Calu3 (cell line): ENCODE results near the gene PPIB. TPM values are rescaled to one million over a fixed set of nuclear protein-coding genes. Genes with fewer than 3 reads are reported as not detected.

Experiments used
- BruUV-seq: library from RNA; stranded (reverse); fragments of 400-500 nt; replicated peaks from 2 replicates; lab custom pipeline; 2021; lab: Mats Ljungman, UMichigan
- CTCF ChIA-PET: fragments of 300-600 bp; sonication (Branson Sonifier 250); formaldehyde crosslinking; loops from one replicate; lab custom pipeline; 2022; ENCODE audit warnings: antibody characterized with exemption; lab: Charles Lee
- DNase-seq: peaks from one replicate; pipeline ENCODE4 v3.0.0; 2022
- H3K27ac Mint-ChIP-seq: one replicate; pipeline ENCODE4 v1.8.0; 2022; ENCODE audit warnings: mixed read lengths; ENCODE audit not compliant: unreplicated experiment
- H3K27me3 Mint-ChIP-seq: one replicate; pipeline ENCODE4 v1.8.0; 2022; ENCODE audit warnings: mixed read lengths; ENCODE audit not compliant: unreplicated experiment
- H3K36me3 Mint-ChIP-seq: one replicate; pipeline ENCODE4 v1.8.0; 2022; ENCODE audit warnings: mild to moderate bottlenecking, moderate library complexity, mixed read lengths; ENCODE audit not compliant: insufficient read depth, unreplicated experiment
- H3K4me1 Mint-ChIP-seq: one replicate; pipeline ENCODE4 v1.8.0; 2022; ENCODE audit warnings: mild to moderate bottlenecking, low read depth, mixed read lengths; ENCODE audit not compliant: unreplicated experiment
- H3K4me3 Mint-ChIP-seq: one replicate; pipeline ENCODE4 v1.8.0; 2022; ENCODE audit warnings: mild to moderate bottlenecking, low read depth, moderate library complexity, mixed read lengths; ENCODE audit not compliant: unreplicated experiment
- H3K9me3 Mint-ChIP-seq: one replicate; pipeline ENCODE4 v1.8.0; 2022; ENCODE audit warnings: low read depth, mixed read lengths; ENCODE audit not compliant: unreplicated experiment
- intact Hi-C: fragments of 100-400 bp; cut with micrococcal nuclease; formaldehyde crosslinking; loops from one replicate; pipeline ENCODE4 v1.10.0; 2022; ENCODE audit not compliant: unreplicated experiment
- total RNA-seq: library from RNA; stranded (reverse); gene quantifications from 2 replicates; pipeline ENCODE4 v1.2.3, GENCODE V29; 2022
- TF ChIP-seq, protein P1 (sequence below): fragments of 200-600 bp; IDR thresholded peaks from one replicate; pipeline ENCODE4 v1.8.0; 2022; ENCODE audit warnings: antibody characterized with exemption; ENCODE audit not compliant: unreplicated experiment

The PPIB gene
- total RNA-seq, 1 experiment from 2014 or later: 690 TPM

DNA sequence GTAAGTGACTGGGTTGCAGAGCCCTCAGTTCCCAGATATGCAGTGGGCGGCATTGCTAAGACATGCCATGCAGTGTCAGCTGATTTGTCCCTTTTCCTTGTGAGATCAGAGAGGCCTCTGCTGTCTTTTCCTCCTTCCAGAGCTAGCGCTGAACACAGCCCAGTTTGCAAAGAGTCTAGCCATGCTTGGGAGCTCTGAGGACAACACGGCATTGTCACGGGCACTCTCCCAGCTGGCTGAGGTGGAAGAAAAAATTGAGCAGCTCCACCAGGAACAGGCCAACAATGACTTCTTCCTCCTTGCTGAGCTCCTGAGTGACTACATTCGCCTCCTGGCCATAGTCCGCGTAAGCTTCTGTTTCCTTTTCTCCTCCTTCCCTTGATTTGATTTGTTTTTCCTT is 31.3 kb downstream of the PPIB start:
- Mint-ChIP-seq H3K27me3 (no peaks in the 10 kb centered on the region), H3K4me1 (no peaks in the 10 kb centered on the region), H3K9me3 (no peaks in the 10 kb centered on the region), H3K4me3 (no peak overlapping the region), H3K27ac (no peak overlapping the region), H3K36me3 (peaks cover 53% of the 10 kb centered on the region)
- no TSS peak for BruUV-seq
- intact Hi-C loops: no loop called here
- TF ChIP-seq, protein P1, sequence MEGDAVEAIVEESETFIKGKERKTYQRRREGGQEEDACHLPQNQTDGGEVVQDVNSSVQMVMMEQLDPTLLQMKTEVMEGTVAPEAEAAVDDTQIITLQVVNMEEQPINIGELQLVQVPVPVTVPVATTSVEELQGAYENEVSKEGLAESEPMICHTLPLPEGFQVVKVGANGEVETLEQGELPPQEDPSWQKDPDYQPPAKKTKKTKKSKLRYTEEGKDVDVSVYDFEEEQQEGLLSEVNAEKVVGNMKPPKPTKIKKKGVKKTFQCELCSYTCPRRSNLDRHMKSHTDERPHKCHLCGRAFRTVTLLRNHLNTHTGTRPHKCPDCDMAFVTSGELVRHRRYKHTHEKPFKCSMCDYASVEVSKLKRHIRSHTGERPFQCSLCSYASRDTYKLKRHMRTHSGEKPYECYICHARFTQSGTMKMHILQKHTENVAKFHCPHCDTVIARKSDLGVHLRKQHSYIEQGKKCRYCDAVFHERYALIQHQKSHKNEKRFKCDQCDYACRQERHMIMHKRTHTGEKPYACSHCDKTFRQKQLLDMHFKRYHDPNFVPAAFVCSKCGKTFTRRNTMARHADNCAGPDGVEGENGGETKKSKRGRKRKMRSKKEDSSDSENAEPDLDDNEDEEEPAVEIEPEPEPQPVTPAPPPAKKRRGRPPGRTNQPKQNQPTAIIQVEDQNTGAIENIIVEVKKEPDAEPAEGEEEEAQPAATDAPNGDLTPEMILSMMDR: no peak
- DNase-seq: no peak
- CTCF ChIA-PET: interaction anchor here (0.5 kb wide), 1 partner anchor 1000 kb away, joined by 3 read pairs; no protein-coding TSS in a partner anchor

DNA sequence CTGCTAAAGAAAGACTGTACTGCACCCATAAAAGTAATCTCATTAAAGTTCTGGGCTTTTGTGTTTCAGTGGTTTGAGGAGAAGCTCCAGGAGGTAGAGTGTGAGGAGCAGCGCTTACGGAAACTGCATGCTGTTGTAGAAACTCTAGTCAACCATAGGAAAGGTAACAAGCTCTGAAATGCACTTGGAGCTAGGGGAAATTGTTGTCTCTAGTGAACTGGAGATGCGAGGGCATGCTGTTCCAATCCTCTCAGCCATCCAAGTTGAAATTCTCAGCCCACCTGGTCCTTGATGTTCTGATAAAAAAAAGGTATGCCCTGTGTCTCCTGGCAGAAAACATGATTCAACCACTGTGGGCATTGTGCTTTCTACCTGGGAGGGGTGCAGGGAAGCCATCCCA is 32.7 kb downstream of the PPIB start:
- no TSS peak for BruUV-seq
- H3K4me3 Mint-ChIP-seq: no peak overlapping the region
- no peaks in the 10 kb centered on the region for H3K9me3 Mint-ChIP-seq
- no peak for DNase-seq
- intact Hi-C loops: no loop called here
- CTCF ChIA-PET: no interaction called here
- no peaks in the 10 kb centered on the region for H3K27me3 Mint-ChIP-seq
- H3K27ac Mint-ChIP-seq: no peak overlapping the region
- TF ChIP-seq, protein P1: no peak
- no peaks in the 10 kb centered on the region for H3K4me1 Mint-ChIP-seq
- H3K36me3 Mint-ChIP-seq: peaks cover 50% of the 10 kb centered on the region

DNA sequence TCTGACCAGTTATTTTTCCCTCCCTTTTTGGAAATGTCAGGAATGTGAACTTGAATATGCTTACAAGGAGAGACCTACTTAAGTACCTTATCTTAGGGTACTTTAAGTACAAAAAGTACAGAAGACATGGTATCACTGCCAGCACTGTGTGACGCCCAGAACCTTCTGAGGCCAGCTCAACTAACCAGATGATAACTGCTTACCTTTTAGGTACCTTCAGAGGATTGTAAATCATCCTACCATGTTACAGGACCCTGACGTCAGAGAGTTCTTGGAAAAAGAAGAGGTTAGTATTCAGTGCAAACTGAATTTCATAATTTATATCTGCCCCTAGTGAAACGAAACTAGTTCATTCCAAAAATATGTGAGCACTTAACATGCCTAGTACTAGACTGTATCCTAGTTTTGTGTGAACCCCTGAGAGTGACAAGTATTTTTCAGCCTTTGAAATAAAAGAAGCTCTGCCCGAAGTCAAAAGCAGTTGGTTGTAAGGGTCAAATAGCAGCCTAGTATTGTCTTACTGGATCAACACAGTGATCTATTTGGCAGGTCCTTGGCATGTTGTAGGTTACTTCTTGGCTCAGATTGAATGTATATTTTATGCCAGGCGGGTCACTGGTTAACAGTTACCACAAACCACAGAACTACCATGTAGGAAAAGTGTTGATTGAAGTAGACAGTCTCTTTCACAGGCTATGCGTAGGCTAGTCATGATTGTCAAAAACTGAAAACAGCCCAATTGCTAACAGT is 35.1 kb downstream of the PPIB start:
- CTCF ChIA-PET: no interaction called here
- no peak for DNase-seq
- H3K36me3 Mint-ChIP-seq: peaks cover 38% of the 10 kb centered on the region
- intact Hi-C loops: no loop called here
- no peaks in the 10 kb centered on the region for H3K27me3 Mint-ChIP-seq
- H3K4me1 Mint-ChIP-seq: no peaks in the 10 kb centered on the region
- H3K4me3 Mint-ChIP-seq: no peak overlapping the region
- TF ChIP-seq, protein P1: no peak
- H3K9me3 Mint-ChIP-seq: no peaks in the 10 kb centered on the region
- BruUV-seq: no TSS peak
- no peak overlapping the region for H3K27ac Mint-ChIP-seq

DNA sequence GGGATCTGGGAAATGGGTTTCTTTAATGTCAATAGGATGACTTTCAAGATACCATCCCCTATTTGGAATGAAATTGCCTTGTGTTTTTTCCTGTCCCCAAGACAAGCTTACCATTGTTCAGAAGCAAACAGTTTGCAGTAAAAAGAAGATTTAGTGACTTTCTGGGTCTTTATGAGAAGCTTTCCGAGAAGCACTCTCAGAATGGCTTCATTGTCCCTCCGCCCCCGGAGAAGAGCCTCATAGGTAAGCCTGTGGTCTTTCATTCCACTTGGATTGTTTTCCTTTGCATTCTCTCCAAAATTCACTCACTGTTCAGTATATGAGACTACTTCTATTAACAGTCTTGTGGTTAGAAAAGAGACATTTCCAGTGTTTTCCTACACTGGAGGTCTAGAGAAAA is 36.8 kb downstream of the PPIB start:
- intact Hi-C loops: no loop called here
- H3K27ac Mint-ChIP-seq: no peak overlapping the region
- H3K27me3 Mint-ChIP-seq: no peaks in the 10 kb centered on the region
- no peaks in the 10 kb centered on the region for H3K9me3 Mint-ChIP-seq
- H3K4me1 Mint-ChIP-seq: no peaks in the 10 kb centered on the region
- no peak overlapping the region for H3K4me3 Mint-ChIP-seq
- CTCF ChIA-PET: no interaction called here
- BruUV-seq: no TSS peak
- TF ChIP-seq, protein P1: no peak
- DNase-seq: no peak
- H3K36me3 Mint-ChIP-seq: peaks cover 44% of the 10 kb centered on the region
